Left renal cortex interstitium (tissue), 4 donors: ENCODE data around the gene DEPP1. TPM values are rescaled to one million over a fixed set of nuclear protein-coding genes. Genes with fewer than 3 reads are reported as not detected.
"Not testable (repeated sequence)": the region's sequence is repeated elsewhere in the genome, so short reads cannot be mapped to it uniquely, and the experiment has no call there.

ENCODE experiments used
- DNase-seq, 4 donors: peaks; one replicate each; pipeline ENCODE4 v3.0.0-alpha.2; 2013; ENCODE audit warnings: low read depth in 4 of 4, low spot score in 2 of 4, missing footprints in 1 of 4
- polyA plus RNA-seq, 4 donors: library from polyadenylated mRNA; unstranded; fragments of 120-200 nt; gene quantifications; one replicate each; pipeline ENCODE4 v1.2.1, GENCODE V29; 2013; ENCODE audit not compliant: insufficient read length in 4 of 4

DEPP1 gene, protein sequence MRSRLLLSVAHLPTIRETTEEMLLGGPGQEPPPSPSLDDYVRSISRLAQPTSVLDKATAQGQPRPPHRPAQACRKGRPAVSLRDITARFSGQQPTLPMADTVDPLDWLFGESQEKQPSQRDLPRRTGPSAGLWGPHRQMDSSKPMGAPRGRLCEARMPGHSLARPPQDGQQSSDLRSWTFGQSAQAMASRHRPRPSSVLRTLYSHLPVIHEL
- polyA plus RNA-seq: 10 to 100 TPM in 1 of 4 donors, 1 to 10 TPM in 3; 6.8 to 12.4 (median 7.1) TPM

DNA sequence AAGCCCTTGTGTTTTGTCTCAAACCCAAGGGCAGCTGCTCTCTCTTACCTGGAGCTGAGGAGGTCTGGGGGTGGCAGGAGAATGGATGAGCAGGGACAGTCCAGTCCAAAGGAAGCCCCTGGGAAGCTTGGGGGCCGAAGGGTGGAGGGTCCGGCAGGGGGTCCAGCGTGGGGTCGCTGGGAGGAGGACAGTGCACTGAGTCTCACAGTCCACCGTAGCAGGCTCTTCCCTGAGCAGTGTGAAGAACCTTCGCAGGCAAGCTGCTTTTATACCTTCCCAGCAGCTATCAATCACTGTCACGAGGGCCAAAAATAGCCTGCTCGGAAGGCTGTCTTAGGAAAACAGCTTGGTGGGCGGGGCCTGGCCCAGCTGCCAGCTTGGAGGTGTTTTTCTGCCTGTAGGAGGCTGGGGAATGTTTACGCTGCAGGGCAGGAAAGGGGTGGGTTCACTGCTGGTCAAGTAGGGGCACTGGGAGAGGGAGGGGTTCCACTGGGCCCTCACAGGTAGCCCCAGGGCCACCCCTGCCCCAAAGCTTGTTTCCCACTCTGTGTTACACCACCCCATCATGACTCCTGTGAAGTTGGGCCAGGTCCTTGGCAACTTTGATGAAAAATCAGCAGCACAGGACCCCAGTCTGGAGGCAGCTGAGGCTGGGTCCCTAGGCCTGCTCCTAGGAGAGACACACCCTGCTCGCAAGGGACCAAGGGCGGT, at the start of gene DEPP1:
DEPP1 (minus strand) TSS at position 240 of the 711 bp plus-strand sequence. CDS start 779 bp downstream, outside the sequence.
- peak; percentile 90 to 96 (median 92) for DNase-seq

DNA sequence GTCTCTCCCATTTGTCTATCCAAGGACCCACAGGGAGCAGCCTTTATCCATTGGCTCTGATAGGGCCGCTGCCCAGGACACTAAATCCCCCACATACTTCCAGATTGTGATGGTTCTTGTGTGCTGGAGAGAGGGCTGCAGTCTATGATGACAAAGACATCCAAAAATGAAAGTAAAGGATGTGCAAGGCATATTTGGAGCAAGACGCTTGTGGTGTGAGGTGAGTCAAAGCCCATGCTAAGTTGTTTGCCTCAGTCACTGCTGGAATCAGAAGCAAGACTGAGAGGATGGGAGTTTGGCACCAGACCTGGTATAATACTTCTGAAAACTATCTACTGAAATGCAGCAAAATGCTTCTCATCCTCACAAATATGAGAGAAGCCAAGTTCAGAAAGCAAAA, 44.8 kb upstream of the DEPP1 start:
- DNase-seq: no peak

DNA sequence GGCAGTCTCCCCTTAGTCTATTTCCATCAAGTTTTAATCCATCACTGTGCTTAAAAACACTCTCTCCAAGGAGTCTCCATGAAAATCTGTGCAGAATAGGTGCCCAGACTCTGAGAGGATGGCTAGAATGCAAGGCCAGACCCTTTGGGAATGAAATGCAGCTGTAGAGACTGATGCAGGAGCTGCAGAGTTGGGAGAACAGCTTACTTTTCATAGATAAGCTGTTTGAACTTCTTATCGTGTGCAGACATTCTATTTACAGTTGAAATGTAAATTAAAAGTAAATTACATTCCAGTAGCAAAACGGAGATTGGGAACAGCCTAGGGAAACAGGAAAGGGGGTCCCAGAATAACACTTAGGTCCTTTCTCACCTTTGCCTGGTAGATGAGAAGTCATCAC, 37.0 kb upstream of the DEPP1 start:
- no peak for DNase-seq

DNA sequence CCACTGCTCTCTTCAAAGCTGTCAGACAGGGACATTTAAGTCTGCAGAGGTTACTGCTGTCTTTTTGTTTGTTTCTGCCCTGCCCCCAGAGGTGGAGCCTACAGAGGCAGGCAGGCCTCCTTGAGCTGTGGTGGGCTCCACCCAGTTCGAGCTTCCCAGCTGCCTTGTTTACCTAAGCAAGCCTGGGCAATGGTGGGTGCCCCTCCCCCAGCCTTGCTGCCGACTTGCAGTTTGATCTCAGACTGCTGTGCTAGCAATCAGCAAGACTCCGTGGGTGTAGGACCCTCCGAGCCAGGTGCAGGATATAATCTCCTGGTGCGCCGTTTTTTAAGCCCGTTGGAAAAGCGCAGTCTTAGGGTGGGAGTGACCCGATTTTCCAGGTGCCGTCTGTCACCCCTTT, 35.9 kb upstream of the DEPP1 start:
- not testable (repeated sequence) for DNase-seq

DNA sequence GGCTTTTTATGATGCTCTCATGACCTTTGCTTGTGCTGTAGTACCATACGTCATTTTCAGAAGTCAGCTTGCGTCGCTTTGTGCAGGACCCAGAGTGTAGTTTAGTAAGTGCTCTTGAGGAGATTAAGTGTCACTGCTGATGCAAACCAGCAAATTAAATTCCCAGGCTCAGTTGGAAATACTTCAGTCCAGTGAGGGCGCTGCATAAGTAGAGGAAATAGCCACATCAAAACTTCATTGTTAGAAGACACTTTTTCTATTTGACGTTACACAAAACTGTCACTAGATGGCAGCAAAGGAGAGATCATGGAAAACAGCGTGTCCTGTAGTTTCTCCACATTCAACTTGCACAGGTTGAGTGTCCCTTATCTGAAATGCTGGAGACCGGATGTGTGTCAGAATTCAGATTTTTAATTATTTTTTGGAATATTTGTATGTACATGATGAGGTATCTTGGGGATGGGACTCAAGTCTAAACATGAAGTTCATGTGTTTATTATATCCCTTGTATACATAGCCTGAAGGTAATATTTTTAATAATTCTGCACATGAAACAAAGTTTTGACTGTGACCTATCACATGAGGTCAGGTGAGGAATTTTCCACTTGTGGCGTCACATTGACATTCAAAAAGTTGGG, 30.0 kb upstream of the DEPP1 start:
- peak in 3 of 4 donors; percentile 74 to 93 (median 78) for DNase-seq

DNA sequence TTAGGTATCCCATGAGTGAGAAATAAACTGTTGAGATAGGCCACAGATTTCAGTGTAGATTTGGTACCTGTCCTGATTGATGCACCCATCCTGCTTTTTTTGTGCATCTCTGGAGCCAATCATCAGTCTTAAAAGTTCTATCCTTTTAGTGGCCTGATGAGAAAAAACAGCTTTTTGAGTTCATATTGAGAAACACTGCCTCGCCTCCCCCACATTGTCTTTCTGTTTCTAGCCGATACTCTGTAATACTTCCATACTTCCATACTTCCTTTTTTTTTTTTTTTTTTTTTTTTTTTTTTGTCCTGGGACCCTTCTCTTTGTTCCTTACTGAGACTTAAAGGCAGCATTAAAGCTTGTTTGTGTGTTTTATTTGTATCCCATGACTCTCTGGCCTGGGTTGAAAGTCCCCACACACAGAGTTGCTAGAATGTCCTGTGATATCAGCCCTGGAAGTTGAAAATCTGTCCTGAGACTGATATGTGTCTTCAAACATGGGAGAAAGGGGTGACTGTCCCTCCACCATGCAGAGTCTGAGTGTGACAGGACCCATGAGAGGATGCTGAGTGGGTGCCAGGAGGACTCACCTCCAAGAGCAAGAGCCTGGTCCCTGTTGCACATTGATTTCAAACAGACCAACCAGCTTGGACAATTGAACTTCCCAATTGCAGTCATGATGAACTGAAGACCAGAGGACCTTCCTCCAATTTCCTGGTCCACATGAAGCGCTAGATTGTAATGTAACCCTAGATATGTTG, 27.8 kb upstream of the DEPP1 start:
- no peak for DNase-seq

DNA sequence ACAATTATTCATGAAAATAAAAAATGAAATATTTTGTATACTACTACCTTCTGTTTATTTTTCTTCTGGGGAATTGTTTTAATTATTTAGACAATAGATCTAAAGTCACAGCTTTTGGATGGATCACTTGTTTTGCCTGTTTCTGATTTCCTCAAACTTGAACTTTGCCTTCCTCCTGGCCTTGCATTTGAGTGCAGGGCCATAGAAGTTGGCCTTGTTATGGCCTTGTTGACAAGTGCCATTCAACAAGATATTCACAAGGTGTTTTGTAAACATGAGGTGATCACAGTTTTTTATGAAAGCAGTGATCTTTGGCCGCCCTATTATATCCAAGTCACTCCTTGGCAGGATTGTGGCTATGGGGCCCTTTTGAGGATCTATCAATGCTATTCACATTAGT, 26.7 kb upstream of the DEPP1 start:
- no peak for DNase-seq

DNA sequence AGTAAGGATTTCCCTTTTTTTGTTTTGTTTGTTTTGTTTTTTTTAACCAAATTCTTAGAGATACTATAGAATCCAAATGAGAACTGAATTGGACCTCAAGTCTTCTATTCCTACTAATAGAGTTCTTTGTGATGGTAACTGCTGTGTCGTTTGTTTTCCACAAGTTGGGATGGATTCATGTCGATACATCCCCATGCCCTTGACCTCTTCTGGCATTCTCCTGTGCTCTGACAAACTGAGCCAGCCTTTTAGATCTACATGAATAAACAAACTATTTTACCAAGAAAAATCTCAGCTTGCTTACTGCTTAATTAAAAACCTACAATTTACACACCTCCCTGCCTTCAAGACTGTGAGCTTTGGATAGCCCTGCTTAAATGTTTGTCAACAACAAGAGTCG, 26.1 kb upstream of the DEPP1 start:
- no peak for DNase-seq

DNA sequence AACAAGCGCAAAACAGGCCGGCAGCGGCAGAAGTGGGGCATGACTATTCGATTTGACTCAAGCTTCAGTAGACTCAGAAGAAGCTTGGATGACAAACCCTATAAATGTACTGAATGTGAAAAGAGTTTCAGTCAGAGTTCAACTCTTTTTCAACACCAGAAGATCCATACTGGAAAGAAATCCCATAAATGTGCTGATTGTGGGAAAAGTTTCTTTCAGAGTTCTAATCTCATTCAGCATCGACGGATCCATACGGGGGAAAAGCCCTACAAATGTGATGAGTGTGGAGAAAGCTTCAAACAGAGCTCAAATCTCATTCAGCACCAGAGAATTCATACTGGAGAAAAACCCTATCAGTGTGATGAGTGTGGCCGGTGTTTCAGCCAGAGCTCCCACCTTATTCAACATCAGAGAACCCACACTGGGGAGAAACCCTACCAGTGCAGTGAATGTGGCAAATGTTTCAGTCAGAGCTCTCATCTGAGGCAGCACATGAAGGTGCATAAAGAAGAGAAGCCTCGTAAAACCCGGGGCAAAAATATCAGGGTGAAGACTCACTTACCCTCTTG, 24.9 kb upstream of the DEPP1 start:
- no peak for DNase-seq

DNA sequence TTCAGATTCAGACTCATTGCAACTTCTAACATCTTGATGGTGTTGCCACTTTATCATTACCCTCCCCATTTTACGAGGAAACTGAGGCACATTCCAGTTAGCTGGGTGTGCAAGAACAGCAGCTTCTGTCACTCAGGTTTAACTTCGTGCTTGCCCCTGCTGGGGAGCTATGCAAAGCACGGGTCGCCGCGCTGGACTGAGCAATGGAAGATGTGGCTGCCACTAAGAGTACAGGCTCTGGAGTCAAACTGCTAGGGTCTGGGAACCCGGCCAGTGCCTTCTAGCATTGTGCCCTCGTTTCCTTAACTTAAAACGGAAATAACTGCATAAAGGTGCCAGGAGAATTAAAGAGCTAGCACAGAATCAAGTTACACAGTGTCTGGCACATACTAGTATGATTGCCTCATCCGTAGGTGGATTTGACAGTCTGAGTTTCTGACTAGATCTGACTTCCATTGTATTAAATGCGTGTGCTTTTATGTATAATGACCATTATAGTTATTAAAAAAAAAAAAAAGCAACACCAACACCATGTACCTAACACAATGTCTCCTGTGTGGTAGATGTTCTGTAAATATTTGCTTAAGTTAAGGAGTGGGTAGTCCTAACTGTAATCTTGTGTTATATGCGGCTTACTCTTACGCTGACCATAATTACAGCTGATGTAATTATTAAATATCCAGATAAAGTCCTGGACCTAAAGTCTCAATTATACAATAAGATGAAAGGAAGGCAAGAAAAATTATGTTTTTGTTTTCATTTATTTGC, 23.0 kb upstream of the DEPP1 start:
- peak in 2 of 4 donors; percentile 39 to 70 for DNase-seq

DNA sequence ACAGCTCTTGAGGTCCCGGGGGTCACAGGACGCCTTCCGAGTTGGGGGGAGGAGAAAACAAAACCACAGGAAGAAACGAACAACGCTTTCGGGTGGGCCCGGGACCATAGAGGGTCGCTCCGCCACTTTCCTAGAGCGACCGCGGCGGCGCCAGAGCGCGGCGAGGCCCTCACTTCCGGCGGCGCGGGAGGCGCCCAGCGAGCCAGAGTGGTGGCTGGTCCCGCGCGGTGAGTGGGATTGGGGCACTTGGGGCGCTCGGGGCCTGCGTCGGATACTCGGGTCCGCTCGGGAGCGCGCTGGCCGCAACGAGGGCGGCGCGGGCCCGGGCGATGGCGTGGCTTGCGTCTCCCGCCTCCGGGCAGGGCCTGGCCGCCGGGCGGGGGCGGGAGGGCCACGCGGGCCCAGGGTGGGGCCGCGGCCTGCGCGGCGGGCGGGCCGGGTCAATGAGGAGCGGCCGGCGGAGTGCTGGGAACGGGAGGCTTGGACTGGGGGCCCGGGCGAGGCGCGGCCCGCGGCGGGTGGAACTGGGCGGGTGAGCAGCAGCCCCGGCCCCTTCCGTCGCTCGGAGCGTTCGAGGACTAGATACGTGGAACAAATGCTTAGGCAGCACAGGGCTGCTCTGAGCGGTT, 22.3 kb upstream of the DEPP1 start, which contains the start of gene ZNF22:
ZNF22 (plus strand) TSS at position 172 of the 629 bp plus-strand sequence. CDS start 2,446 bp downstream, outside the sequence.
- DNase-seq: peak in 3 of 4 donors; percentile 70 to 78 (median 77)

DNA sequence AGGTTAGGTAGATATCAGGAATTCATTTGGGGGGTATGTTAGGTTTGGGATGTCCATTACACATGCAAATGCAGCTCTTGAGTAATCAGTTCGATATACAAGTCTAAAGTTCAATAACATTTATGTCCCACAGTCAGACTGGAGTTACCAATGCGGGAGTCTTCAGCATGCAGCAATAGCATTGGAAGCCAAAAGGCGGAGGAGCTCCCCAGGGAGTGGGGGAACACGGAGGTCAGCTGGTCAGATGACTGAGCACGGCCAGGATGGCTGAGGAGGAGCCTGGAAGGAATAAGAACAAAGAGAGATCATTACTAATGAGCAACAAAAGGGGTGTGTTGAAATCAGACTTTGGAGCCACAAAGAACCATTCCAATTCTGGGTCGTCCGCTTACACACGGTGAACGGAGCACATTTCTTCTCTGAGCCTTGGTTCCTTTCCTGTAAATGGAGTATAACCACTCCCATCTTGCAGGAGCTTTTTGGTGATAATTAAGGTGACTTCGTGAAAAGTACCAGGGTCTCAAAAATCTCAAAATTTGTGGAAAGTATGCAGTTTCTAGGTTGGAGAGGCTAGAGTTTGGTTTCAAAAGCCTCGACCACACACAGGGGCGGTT, 21.6 kb upstream of the DEPP1 start:
- DNase-seq: peak in 1 of 4 donors; percentile 28

DNA sequence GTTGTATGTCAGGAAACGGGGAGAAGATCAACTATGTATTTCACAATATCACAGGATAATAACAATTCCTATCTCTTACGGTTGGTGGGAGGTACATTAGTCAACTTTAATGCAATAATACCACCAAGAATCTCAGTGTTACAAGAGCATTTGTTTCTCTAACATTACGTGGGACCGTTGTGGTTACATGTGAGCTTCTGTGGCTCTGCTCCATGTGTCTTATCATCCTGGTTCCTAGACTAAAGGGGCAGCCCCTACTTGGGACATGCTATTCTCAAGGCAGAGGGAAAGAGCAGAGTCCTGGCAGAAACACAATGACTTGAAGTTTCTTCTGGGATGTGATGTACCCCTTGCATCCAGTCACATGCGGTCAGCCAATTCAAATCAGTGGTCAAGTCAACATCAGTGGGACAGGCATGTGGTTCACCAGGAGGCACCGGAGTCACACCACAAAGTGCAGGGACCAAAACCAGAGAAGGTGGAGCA, 19.6 kb upstream of the DEPP1 start:
- DNase-seq: no peak

DNA sequence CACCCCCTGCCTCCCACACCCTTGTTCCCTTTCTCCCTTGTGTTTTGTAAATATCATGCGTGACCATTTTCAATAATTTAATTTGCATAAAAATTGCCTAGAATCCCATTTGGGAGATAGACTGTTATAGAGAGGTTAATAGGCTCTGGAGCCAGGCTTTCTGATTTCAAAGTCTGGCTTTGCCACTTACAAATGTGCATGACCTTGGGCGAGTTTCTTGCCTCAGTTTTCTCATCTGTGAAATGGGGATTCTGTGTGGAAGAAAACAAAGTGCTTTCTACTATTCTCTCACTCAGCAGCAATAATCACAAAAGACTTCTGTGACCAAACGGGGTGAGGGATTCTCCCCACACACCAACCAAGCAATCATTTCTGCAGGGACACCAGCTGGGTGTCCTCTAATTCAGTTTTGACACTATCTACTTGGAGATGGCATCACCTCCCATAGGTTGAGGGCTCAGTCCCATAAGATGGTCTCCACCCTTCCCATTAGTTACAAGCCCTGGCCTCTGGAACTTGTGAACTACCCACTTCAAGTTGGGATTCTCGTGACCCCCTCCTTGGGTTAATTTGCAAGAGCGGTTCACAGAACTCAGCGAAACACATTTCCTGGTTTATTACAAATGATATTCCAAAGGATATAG, 18.6 kb upstream of the DEPP1 start:
- DNase-seq: no peak

DNA sequence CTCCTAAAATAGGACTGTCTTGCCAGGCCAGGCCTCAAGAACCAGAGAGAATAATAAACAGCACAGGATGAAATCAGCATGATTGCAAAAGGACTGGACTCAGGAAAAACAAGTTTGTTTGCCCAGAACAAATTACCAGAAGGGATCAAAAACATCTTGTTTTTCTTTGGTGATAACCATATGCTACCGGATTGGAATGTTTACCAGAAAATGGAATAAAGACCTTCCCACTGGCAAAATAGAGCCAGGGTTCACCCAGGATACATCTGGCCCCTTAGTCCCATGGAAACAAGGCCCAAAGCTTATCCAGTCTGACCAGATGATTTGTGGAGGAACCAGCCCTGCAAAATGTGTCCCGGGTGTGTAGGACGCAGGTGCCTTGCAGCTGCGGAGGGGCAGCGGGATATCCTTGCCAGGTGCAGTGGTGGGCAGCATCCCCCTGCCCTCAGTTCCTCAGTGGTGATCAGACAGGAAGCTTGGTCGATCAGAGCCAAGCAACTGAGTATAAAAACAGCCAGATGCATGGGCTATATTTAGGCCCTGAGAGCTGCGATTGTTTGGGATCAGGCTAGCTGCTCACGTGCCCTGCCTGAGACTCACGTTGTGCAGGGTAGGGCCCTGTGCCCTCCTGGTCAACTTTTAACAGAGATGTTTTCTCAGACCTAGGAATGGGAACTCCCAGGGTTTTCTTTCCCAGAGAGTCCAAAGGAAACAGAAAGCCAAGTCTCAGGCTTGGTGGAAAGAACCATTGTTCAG, 17.5 kb upstream of the DEPP1 start:
- DNase-seq: no peak

DNA sequence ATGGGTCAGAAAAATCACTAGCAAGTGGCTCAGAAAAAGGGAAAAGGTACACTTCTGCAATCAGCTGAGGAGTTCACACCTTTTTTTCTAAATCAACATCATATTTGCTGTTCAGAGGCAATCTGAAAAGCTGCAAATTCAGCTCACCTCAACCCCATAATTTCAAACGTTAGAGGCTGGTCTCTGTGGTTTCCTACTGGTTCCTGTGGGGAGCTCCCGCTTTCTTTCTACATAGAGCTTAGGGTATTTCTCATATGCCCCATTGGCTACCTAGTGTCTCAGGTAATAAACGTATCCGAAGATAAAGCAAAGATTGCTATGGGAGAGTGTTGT, 16.9 kb upstream of the DEPP1 start:
- DNase-seq: no peak

DNA sequence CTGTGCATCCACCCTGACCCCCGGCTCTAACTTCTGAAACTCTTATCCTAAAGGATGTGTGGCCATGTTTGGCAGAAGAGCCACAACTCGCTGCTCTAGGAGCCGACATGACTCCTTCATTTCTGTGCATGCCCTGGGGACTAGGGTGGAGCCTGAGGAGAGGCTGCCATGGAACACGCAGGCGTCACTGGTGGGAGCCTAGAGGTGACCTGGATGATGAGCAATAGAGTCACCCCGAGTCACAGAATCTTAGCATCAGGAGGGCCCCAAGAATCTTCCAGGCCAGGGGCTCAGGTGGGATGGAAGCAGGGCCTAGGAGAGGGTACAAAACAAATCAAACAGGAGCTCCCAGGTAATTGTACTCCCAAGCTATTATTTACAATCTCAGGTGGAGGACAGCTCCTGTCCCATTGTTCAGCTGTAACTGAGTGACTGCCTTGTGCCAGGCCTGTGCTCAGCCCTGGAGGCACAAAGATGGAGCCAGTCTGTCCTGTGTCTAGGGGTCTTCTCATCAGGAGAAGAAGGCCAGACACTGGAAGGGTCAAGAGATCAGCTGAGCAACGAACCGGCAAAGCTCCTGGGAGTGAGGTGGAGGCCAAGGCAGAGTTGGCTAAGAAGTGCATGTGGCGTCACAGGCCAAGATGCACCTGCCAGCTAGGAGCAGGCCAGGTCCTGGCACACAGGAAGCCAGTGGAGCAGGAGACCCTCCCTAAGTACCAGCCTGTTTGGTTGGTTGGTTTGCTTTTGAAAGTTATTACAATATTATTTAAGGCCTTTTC, 16.3 kb upstream of the DEPP1 start:
- DNase-seq: no peak
